Measurements from ENCODE around the gene SPINK1. TPM values are rescaled to one million over a fixed set of nuclear protein-coding genes. Genes with fewer than 3 reads are reported as not detected.
A peak's percentile ranks its signal among the peaks of the same experiment; 100 is the strongest.

The SPINK1 gene
- total RNA-seq: 100 to 1,000 TPM; 423 to 623 TPM

DNA sequence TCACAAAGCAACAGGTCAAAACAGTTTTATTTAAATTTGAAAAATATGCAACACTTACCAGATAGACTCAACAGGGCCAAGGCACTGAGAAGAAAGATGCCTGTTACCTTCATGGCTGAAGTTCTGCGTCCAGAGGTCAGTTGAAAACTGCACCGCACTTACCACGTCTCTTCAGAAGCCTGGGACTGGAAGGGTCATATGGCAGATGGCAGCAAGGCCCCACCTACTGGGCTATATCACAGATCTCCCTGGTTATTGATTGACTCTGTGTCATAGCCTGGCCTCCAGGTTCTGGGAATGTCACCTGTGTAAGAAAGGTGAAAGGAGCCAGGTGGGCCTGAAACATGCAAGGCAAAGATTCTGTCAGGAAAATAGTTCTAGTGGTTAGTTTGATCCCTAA lies at the start of gene SPINK1:
Gene SPINK1 (minus strand): TSS at position 207 of the 400 bp plus-strand sequence. CDS start 94 bp downstream, at position 113.
- no peaks in the 10 kb centered on the region for H3K36me3 ChIP-seq
- no peaks in the 10 kb centered on the region for H3K27me3 ChIP-seq
- DNase-seq: peak; percentile 79
- H3K27ac ChIP-seq: peak within 1 kb of the TSS; percentile 71
- peak within 1 kb of the TSS in 1 of 2 donors; percentile 39 for H3K9ac ChIP-seq (ENCODE audit: low read depth in 2 of 2, low read length in 2 of 2)
- no peaks in the 10 kb centered on the region for H3K9me3 ChIP-seq
- TF ChIP-seq, protein P1, sequence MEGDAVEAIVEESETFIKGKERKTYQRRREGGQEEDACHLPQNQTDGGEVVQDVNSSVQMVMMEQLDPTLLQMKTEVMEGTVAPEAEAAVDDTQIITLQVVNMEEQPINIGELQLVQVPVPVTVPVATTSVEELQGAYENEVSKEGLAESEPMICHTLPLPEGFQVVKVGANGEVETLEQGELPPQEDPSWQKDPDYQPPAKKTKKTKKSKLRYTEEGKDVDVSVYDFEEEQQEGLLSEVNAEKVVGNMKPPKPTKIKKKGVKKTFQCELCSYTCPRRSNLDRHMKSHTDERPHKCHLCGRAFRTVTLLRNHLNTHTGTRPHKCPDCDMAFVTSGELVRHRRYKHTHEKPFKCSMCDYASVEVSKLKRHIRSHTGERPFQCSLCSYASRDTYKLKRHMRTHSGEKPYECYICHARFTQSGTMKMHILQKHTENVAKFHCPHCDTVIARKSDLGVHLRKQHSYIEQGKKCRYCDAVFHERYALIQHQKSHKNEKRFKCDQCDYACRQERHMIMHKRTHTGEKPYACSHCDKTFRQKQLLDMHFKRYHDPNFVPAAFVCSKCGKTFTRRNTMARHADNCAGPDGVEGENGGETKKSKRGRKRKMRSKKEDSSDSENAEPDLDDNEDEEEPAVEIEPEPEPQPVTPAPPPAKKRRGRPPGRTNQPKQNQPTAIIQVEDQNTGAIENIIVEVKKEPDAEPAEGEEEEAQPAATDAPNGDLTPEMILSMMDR (IDR thresholded peaks at IDR 0.05): no peak
- H3K4me3 ChIP-seq: peak within 1 kb of the TSS; percentile 17
- intact Hi-C loops (cut with DNase I): no loop called here
- no peaks in the 10 kb centered on the region for H3K4me1 ChIP-seq

- Histone ChIP-seq H3K27ac (no peak overlapping the region), H3K4me1 (no peaks in the 10 kb centered on the region), H3K27me3 (no peaks in the 10 kb centered on the region), H3K9me3 (no peaks in the 10 kb centered on the region), H3K9ac (ENCODE audit: low read depth in 2 of 2, low read length in 2 of 2) (no peak overlapping the region), H3K36me3 (no peaks in the 10 kb centered on the region), H3K4me3 (no peak overlapping the region)
- intact Hi-C loops (cut with DNase I): no loop called here
- TF ChIP-seq, protein P1 (IDR thresholded peaks at IDR 0.05): no peak
- DNase-seq: no peak
Measured at GRCh38 chr5:147880487-147880886, 49.0 kb upstream of the SPINK1 start.

- no peak overlapping the region for H3K9ac ChIP-seq (ENCODE audit: low read depth in 2 of 2, low read length in 2 of 2)
- no peaks in the 10 kb centered on the region for H3K9me3 ChIP-seq
- intact Hi-C loops (cut with DNase I): no loop called here
- no peak for DNase-seq
- TF ChIP-seq, protein P1 (IDR thresholded peaks at IDR 0.05): no peak
- H3K4me3 ChIP-seq: no peak overlapping the region
- H3K4me1 ChIP-seq: no peaks in the 10 kb centered on the region
- no peaks in the 10 kb centered on the region for H3K36me3 ChIP-seq
- H3K27me3 ChIP-seq: no peaks in the 10 kb centered on the region
- H3K27ac ChIP-seq: no peak overlapping the region
Measured at GRCh38 chr5:147879784-147880183, 48.3 kb upstream of the SPINK1 start.

DNA sequence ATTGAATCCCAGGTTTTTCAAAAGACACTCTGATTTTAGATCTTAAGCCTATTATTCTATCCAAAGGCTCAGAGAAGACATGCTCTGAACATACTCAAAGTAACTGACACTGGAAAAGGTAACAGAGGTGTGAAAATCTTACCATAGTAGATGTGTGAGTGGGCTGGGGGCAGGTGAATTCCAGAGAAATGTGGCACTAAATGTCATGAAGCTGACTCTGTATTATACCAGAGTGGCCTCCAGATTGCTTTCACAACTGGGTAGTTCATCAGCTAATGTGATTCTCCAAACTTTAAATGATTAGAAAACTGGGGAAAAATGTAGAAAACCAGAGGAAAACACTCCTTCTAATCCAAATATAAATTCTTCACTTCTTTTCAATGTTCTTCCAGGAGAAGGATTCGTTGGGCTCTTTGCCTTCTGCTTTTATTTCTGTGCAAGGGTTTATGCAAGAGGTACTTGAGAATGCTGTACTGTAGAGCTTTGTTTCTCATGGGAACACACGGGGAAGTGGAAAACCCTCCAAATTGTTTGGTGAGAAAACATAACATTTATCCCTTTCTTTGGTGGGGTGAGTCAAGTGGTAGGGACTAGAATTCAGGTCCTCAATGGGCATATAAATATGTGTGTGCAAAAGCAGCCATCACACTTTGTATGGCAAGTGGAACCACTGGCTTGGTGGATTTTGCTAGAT lies 46.7 kb upstream of the SPINK1 start, which contains the start of gene SCGB3A2:
Gene SCGB3A2 (plus strand): TSS at position 646 of the 694 bp plus-strand sequence. CDS start 93 bp downstream, outside the sequence.
- TF ChIP-seq, protein P1 (IDR thresholded peaks at IDR 0.05): no peak
- Histone ChIP-seq H3K9me3 (no peaks in the 10 kb centered on the region), H3K27ac (no peak within 1 kb of the TSS), H3K36me3 (no peaks in the 10 kb centered on the region), H3K9ac (ENCODE audit: low read depth in 2 of 2, low read length in 2 of 2) (no peak within 1 kb of the TSS), H3K27me3 (no peaks in the 10 kb centered on the region), H3K4me3 (no peak within 1 kb of the TSS), H3K4me1 (no peaks in the 10 kb centered on the region)
- DNase-seq: no peak
- intact Hi-C loops (cut with DNase I): no loop called here

GRCh38 chr5:147876626-147877025 lies 45.2 kb upstream of the SPINK1 start:
- Histone ChIP-seq H3K36me3 (no peaks in the 10 kb centered on the region), H3K4me3 (no peak overlapping the region), H3K9ac (ENCODE audit: low read depth in 2 of 2, low read length in 2 of 2) (no peak overlapping the region), H3K27ac (no peak overlapping the region), H3K4me1 (no peaks in the 10 kb centered on the region), H3K9me3 (no peaks in the 10 kb centered on the region), H3K27me3 (no peaks in the 10 kb centered on the region)
- intact Hi-C loops (cut with DNase I): no loop called here
- no peak for DNase-seq
- TF ChIP-seq, protein P1 (IDR thresholded peaks at IDR 0.05): no peak

All from colonic mucosa (tissue), 4 donors.